ENCODE measurements around the gene HMGA1. TPM values are rescaled to one million over a fixed set of nuclear protein-coding genes. Genes with fewer than 3 reads are reported as not detected.

The HMGA1 gene
- polyA plus RNA-seq, 1 of the 3 experiments (the other 2 are of a cell fraction), result 433 TPM

DNA sequence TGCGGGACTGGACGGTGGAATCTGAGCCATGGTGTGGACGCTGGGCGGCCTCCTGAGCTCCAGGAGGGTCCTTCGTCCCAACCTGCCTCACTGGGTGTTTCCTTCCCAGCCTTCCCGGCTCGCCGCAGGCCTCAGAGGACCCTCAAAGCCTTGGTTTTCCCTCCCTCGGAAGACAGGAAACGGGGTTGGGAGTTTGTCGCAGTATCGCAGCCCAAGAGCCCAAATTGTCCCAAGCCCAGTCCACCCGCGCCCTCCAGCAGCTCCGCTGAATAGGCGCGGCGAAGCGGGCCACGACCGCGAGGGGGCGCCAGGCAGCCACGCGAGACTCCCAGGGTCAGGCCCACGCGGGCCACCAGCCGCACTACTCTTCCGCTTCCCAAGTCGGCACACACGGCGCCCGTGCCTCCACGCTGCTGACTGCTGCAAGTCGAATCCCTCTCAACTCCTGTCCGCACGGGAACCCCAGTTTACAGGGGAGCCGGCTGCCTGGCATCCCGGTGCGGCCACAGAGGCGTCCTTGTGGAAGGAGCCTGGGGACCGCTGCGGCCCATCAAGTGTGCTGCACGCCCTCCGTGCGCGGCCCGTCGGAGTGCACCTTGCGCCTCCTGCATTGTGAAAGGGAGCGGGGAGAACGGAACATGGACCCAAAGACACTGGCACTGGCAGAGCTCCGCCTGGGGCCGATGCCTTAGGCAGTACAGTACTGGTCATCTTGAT, 40.4 kb upstream of the HMGA1 start:
- Histone ChIP-seq H4K20me1 (ENCODE audit: insufficient read depth) (no peaks in the 10 kb centered on the region), H3K4me2 (peak overlapping the region; percentile 83), H3K27ac (ENCODE audit: low read depth in 2 of 2, low read length in 1 of 2) (no peak overlapping the region), H3K9me2 (no peaks in the 10 kb centered on the region), H3K27me3 (ENCODE audit: insufficient read depth) (no peaks in the 10 kb centered on the region), H2AFZ (ENCODE audit: low read depth) (peak overlapping the region; percentile 95), H3K79me2 (ENCODE audit: insufficient read depth) (no peaks in the 10 kb centered on the region), H3K4me1 (ENCODE audit: control insufficient read depth in 1 of 2, insufficient read depth in 2 of 2, low read depth in 1 of 2, low read length in 1 of 2) (peaks cover 0 to 8% of the 10 kb centered on the region in 2 experiments; a peak in 1 of 4 replicates), H3K9ac (0 out of 2 replicates have a peak overlapping the region, but pooled peaks have one; percentile 30), H3F3A (replicated peaks; ENCODE audit: insufficient read depth) (peaks cover 5% of the 10 kb centered on the region), H3K36me3 (replicated peaks in 1 of 2; ENCODE audit: control insufficient read depth in 1 of 2, insufficient read depth in 2 of 2, low read length in 1 of 2) (no peaks in the 10 kb centered on the region), H3K9me3 (no peaks in the 10 kb centered on the region), H3K4me3 (ENCODE audit: low read depth in 2 of 2, low read length in 1 of 2) (peak overlapping the region; percentile 40 to 50)
- POLR2A ChIA-PET, result interaction anchor here (1.0 to 1.6 kb wide), 2 partner anchors 50 to 53 kb away, joined by 3 to 6 read pairs; partner anchors contain the start of gene SMIM29
- WGBS (ENCODE audit: low lambda C conversion rate), result 23% methylated on average over 30 of the region's 54 CpGs
- peak; percentile 94 for DNase-seq
- CTCF ChIA-PET, result interaction anchor here (0.6 to 4.3 kb wide), 55 partner anchors 9 to 954 kb away, joined by 3 to 62 read pairs (median 4); partner anchors contain the start of genes HMGA1, RPS10 and SMIM29
- TF ChIP-seq, protein P1, sequence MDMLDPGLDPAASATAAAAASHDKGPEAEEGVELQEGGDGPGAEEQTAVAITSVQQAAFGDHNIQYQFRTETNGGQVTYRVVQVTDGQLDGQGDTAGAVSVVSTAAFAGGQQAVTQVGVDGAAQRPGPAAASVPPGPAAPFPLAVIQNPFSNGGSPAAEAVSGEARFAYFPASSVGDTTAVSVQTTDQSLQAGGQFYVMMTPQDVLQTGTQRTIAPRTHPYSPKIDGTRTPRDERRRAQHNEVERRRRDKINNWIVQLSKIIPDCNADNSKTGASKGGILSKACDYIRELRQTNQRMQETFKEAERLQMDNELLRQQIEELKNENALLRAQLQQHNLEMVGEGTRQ (IDR thresholded peaks at IDR 0.05; ENCODE audit: borderline replicate concordance, low read depth, low read length), result no peak
- no peak for TF ChIP-seq FOSL2 (IDR thresholded peaks at IDR 0.05; ENCODE audit: borderline replicate concordance, low read depth)
- TF ChIP-seq, protein P2, sequence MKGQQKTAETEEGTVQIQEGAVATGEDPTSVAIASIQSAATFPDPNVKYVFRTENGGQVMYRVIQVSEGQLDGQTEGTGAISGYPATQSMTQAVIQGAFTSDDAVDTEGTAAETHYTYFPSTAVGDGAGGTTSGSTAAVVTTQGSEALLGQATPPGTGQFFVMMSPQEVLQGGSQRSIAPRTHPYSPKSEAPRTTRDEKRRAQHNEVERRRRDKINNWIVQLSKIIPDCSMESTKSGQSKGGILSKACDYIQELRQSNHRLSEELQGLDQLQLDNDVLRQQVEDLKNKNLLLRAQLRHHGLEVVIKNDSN (IDR thresholded peaks at IDR 0.05; ENCODE audit: borderline replicate concordance, low read depth), result no peak
- TF ChIP-seq YY1 (IDR thresholded peaks at IDR 0.05; ENCODE audit: low read depth), result no peak
- no peak for TF ChIP-seq RCOR1 (IDR thresholded peaks at IDR 0.05; ENCODE audit: low read length)
- TF ChIP-seq, protein P3, sequence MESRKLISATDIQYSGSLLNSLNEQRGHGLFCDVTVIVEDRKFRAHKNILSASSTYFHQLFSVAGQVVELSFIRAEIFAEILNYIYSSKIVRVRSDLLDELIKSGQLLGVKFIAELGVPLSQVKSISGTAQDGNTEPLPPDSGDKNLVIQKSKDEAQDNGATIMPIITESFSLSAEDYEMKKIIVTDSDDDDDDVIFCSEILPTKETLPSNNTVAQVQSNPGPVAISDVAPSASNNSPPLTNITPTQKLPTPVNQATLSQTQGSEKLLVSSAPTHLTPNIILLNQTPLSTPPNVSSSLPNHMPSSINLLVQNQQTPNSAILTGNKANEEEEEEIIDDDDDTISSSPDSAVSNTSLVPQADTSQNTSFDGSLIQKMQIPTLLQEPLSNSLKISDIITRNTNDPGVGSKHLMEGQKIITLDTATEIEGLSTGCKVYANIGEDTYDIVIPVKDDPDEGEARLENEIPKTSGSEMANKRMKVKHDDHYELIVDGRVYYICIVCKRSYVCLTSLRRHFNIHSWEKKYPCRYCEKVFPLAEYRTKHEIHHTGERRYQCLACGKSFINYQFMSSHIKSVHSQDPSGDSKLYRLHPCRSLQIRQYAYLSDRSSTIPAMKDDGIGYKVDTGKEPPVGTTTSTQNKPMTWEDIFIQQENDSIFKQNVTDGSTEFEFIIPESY (IDR thresholded peaks at IDR 0.05; ENCODE audit: borderline replicate concordance, low read depth), result no peak
- TF ChIP-seq JUND (IDR thresholded peaks at IDR 0.05), result no peak
- no peak for TF ChIP-seq RXRA (IDR thresholded peaks at IDR 0.05; ENCODE audit: borderline replicate concordance, low read depth)
- no peak for TF ChIP-seq RFX5 (IDR thresholded peaks at IDR 0.05; ENCODE audit: low read length)
- no peak for TF ChIP-seq POLR2AphosphoS5 (IDR thresholded peaks at IDR 0.05; ENCODE audit: low read depth, low read length)
- TF ChIP-seq GATA2 (CRISPR knock-in tag; IDR thresholded peaks at IDR 0.05), result no peak
- no peak for TF ChIP-seq NRF1 (IDR thresholded peaks at IDR 0.05; ENCODE audit: low read depth, low read length)
- no peak for TF ChIP-seq FOXJ3 (CRISPR knock-in tag; IDR thresholded peaks at IDR 0.05)
- TF ChIP-seq, protein P4, sequence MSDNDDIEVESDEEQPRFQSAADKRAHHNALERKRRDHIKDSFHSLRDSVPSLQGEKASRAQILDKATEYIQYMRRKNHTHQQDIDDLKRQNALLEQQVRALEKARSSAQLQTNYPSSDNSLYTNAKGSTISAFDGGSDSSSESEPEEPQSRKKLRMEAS (IDR thresholded peaks at IDR 0.05; ENCODE audit: low read depth), result peak; percentile 73; the same call in 1 of the 2 replicates
- no peak for TF ChIP-seq TEAD4 (IDR thresholded peaks at IDR 0.05; ENCODE audit: borderline replicate concordance, insufficient read depth)
- TF ChIP-seq MEF2A (IDR thresholded peaks at IDR 0.05; ENCODE audit: borderline replicate concordance, low read depth), result no peak
- TF ChIP-seq, protein P5, sequence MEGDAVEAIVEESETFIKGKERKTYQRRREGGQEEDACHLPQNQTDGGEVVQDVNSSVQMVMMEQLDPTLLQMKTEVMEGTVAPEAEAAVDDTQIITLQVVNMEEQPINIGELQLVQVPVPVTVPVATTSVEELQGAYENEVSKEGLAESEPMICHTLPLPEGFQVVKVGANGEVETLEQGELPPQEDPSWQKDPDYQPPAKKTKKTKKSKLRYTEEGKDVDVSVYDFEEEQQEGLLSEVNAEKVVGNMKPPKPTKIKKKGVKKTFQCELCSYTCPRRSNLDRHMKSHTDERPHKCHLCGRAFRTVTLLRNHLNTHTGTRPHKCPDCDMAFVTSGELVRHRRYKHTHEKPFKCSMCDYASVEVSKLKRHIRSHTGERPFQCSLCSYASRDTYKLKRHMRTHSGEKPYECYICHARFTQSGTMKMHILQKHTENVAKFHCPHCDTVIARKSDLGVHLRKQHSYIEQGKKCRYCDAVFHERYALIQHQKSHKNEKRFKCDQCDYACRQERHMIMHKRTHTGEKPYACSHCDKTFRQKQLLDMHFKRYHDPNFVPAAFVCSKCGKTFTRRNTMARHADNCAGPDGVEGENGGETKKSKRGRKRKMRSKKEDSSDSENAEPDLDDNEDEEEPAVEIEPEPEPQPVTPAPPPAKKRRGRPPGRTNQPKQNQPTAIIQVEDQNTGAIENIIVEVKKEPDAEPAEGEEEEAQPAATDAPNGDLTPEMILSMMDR (IDR thresholded peaks at IDR 0.05), result peak; percentile 89
- no peak for TF ChIP-seq EZH2phosphoT487 (IDR thresholded peaks at IDR 0.05; ENCODE audit: borderline replicate concordance, low read depth)
- TF ChIP-seq RAD21 (IDR thresholded peaks at IDR 0.05; ENCODE audit: low read length), result peak; percentile 85
- TF ChIP-seq TCF12 (IDR thresholded peaks at IDR 0.05), result no peak
- no peak for TF ChIP-seq GABPA (IDR thresholded peaks at IDR 0.05; ENCODE audit: low read depth)
- TF ChIP-seq, protein P6, sequence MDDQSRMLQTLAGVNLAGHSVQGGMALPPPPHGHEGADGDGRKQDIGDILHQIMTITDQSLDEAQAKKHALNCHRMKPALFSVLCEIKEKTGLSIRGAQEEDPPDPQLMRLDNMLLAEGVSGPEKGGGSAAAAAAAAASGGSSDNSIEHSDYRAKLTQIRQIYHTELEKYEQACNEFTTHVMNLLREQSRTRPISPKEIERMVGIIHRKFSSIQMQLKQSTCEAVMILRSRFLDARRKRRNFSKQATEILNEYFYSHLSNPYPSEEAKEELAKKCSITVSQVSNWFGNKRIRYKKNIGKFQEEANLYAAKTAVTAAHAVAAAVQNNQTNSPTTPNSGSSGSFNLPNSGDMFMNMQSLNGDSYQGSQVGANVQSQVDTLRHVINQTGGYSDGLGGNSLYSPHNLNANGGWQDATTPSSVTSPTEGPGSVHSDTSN (IDR thresholded peaks at IDR 0.05), result no peak
- TF ChIP-seq TAF1 (IDR thresholded peaks at IDR 0.05; ENCODE audit: borderline replicate concordance, low read depth, low read length), result no peak
- peak; percentile 82 for TF ChIP-seq MXI1 (IDR thresholded peaks at IDR 0.05; ENCODE audit: low read depth, low read length)
- TF ChIP-seq NFIC (IDR thresholded peaks at IDR 0.05; ENCODE audit: borderline replicate concordance), result no peak
- no peak for TF ChIP-seq EP300 (IDR thresholded peaks at IDR 0.05; ENCODE audit: borderline replicate concordance in 1 of 2, low read depth in 1 of 2, low read length in 1 of 2)
- TF ChIP-seq CHD2 (IDR thresholded peaks at IDR 0.05; ENCODE audit: low read length, partially characterized antibody), result peak; percentile 64
- TF ChIP-seq SIN3A (IDR thresholded peaks at IDR 0.05; ENCODE audit: borderline replicate concordance, low read depth, low read length), result no peak
